SK-MEL-5 (cell line): ENCODE results near the gene IGSF5. TPM values are rescaled to one million over a fixed set of nuclear protein-coding genes. Genes with fewer than 3 reads are reported as not detected.
"Not testable (repeated sequence)": the region's sequence is repeated elsewhere in the genome, so short reads cannot be mapped to it uniquely, and the experiment has no call there.

ENCODE experiments used
- DNase-seq: peaks from one replicate; pipeline ENCODE4 v3.0.0-alpha.2; 2016; ENCODE audit warnings: low read depth, low spot score
- in situ Hi-C: cut with HindIII; loops from 2 replicates; pipeline ENCODE4 v1.10.0; 2016; ENCODE audit warnings: low sequenced_read_pairs, high pct_unique_total_duplicates, low pct_unique_long_range_greater_than_20kb
- total RNA-seq: library from RNA; depleted of rRNA; stranded (reverse); fragments of >200 nt; shearing (Covaris generic); gene quantifications from 2 replicates; pipeline ENCODE4 v1.2.3, GENCODE V29; 2014

IGSF5 gene
- total RNA-seq, 1 experiment from 2014 or later, result 0.48 TPM

- peak; percentile 49 for DNase-seq
These were observed 16.6 kb upstream of the IGSF5 start for GRCh38 chr21:39728341-39728740.

GRCh38 chr21:39730418-39731157, 14.4 kb upstream of the IGSF5 start:
- in situ Hi-C loops, result no loop called here
- no peak for DNase-seq

More at GRCh38 chr21:39728341-39728740, 16.6 kb upstream of the IGSF5 start:
- in situ Hi-C loops, result no loop called here

- no peak for DNase-seq
- in situ Hi-C loops, result no loop called here
These were observed 8.3 kb upstream of the IGSF5 start for GRCh38 chr21:39736716-39737115.

- in situ Hi-C loops, result no loop called here
- DNase-seq, result no peak
These were observed 7.5 kb upstream of the IGSF5 start for GRCh38 chr21:39737376-39738000.

GRCh38 chr21:39738566-39738965, 6.4 kb upstream of the IGSF5 start:
- no peak for DNase-seq
- in situ Hi-C loops, result no loop called here

GRCh38 chr21:39739531-39739930, 5.5 kb upstream of the IGSF5 start:
- DNase-seq, in situ Hi-C loops: not testable (repeated sequence)

- DNase-seq, in situ Hi-C loops: not testable (repeated sequence)
These were observed 2.4 kb upstream of the IGSF5 start for GRCh38 chr21:39742561-39742960.

- in situ Hi-C loops, DNase-seq: not testable (repeated sequence)
These were observed 349 bp downstream of the IGSF5 start for GRCh38 chr21:39745332-39745731.

GRCh38 chr21:39750670-39751069, 5.7 kb downstream of the IGSF5 start:
- no peak for DNase-seq
- in situ Hi-C loops, result no loop called here

GRCh38 chr21:39754811-39755210, 9.8 kb downstream of the IGSF5 start:
- in situ Hi-C loops, result no loop called here
- DNase-seq, result no peak

- DNase-seq, result no peak
- in situ Hi-C loops, result no loop called here
These were observed 11.3 kb downstream of the IGSF5 start for GRCh38 chr21:39756285-39756684.

GRCh38 chr21:39763272-39763970, 18.4 kb downstream of the IGSF5 start:
- no peak for DNase-seq
- in situ Hi-C loops, result no loop called here

- DNase-seq, result no peak
- in situ Hi-C loops, result no loop called here
These were observed 29.2 kb downstream of the IGSF5 start for GRCh38 chr21:39774227-39774626.

GRCh38 chr21:39775816-39776215, 30.8 kb downstream of the IGSF5 start:
- in situ Hi-C loops, result no loop called here
- DNase-seq, result no peak

- in situ Hi-C loops, result no loop called here
- no peak for DNase-seq
These were observed 31.6 kb downstream of the IGSF5 start for GRCh38 chr21:39776589-39776988.

- no peak for DNase-seq
- in situ Hi-C loops, result no loop called here
These were observed 36.3 kb downstream of the IGSF5 start for GRCh38 chr21:39781331-39781730.

- peak; percentile 95 for DNase-seq
- in situ Hi-C loops, result no loop called here
These were observed 43.4 kb downstream of the IGSF5 start for GRCh38 chr21:39788383-39788782.

- no peak for DNase-seq
- in situ Hi-C loops, result no loop called here
These were observed 51.5 kb downstream of the IGSF5 start for GRCh38 chr21:39796466-39796865.

- in situ Hi-C loops, result no loop called here
- DNase-seq, result no peak
These were observed 54.2 kb downstream of the IGSF5 start for GRCh38 chr21:39799178-39799577.
